PC-3 (cell line): ENCODE measurements around the gene CDH22. TPM values are rescaled to one million over a fixed set of nuclear protein-coding genes. Genes with fewer than 3 reads are reported as not detected.
A peak's percentile ranks its signal among the peaks of the same experiment; 100 is the strongest.

ENCODE experiments used
- ATAC-seq: fragments of 200-7000 bp; cut with Tn5 transposase; 2 replicates; pipeline ENCODE4 v1.9.1; 2020; ENCODE audit warnings: mild to moderate bottlenecking, moderate library complexity
- BruUV-seq: library from RNA; stranded (reverse); fragments of 400-500 nt; replicated peaks from 2 replicates; lab custom pipeline; 2021; lab: Mats Ljungman, UMichigan
- CTCF ChIA-PET: fragments of 300-600 bp; sonication (Branson Sonifier 250); formaldehyde crosslinking; loops from one replicate; lab custom pipeline; 2022; ENCODE audit warnings: antibody characterized with exemption; lab: Charles Lee
- POLR2A ChIA-PET: fragments of 300-600 bp; sonication (Branson Sonifier 250); formaldehyde crosslinking; loops from one replicate; lab custom pipeline; 2022; ENCODE audit warnings: antibody characterized with exemption; ENCODE audit not compliant: unreplicated experiment; lab: Charles Lee
- DNase-seq: peaks from one replicate; pipeline ENCODE4 v3.0.0-alpha.2; 2015
- H2AFZ ChIP-seq: fragments of 300-600 bp; sonication (generic); 2 replicates; pipeline ENCODE4 v1.6.0; 2016; ENCODE audit warnings: antibody characterized with exemption, low read length
- H3F3A ChIP-seq: fragments of 300-600 bp; sonication (generic); one replicate; pipeline ENCODE4 v1.6.0; 2017; ENCODE audit warnings: antibody characterized with exemption, low read length, control low read depth, mild to moderate bottlenecking; ENCODE audit not compliant: unreplicated experiment
- H3K27ac ChIP-seq: fragments of 300-600 bp; sonication (generic); 2 replicates; pipeline ENCODE4 v1.5.1; 2016; ENCODE audit warnings: mild to moderate bottlenecking, low read length
- H3K27me3 ChIP-seq: fragments of 300-600 bp; sonication (generic); 2 replicates; pipeline ENCODE4 v1.6.1; 2016; ENCODE audit warnings: low read length, mixed read lengths
- H3K36me3 ChIP-seq: fragments of 300-600 bp; sonication (generic); 2 replicates; pipeline ENCODE4 v1.6.1; 2016; ENCODE audit warnings: low read depth, mixed run types, low read length, mixed read lengths
- H3K4me1 ChIP-seq: fragments of 300-600 bp; sonication (generic); 2 replicates; pipeline ENCODE4 v1.5.1; 2016; ENCODE audit warnings: low read length; ENCODE audit not compliant: insufficient read depth
- H3K4me2 ChIP-seq: fragments of 300-600 bp; sonication (generic); 2 replicates; pipeline ENCODE4 v1.6.0; 2016; ENCODE audit warnings: low read length
- H3K4me3 ChIP-seq: fragments of 300-600 bp; sonication (generic); 2 replicates; pipeline ENCODE4 v1.5.1; 2016; ENCODE audit warnings: mild to moderate bottlenecking, low read length, mixed read lengths
- H3K79me2 ChIP-seq: fragments of 300-600 bp; sonication (generic); 2 replicates; pipeline ENCODE4 v1.6.1; 2017; ENCODE audit warnings: low read length, mixed read lengths
- H3K9ac ChIP-seq: fragments of 300-600 bp; sonication (generic); 2 replicates; pipeline ENCODE4 v1.6.0; 2016; ENCODE audit warnings: mild to moderate bottlenecking, low read length
- H3K9me2 ChIP-seq: fragments of 300-600 bp; sonication (generic); replicated peaks from 2 replicates; pipeline ENCODE4 v1.6.1; 2016; ENCODE audit warnings: mixed run types, low read length, mixed read lengths
- H3K9me3 ChIP-seq: fragments of 300-600 bp; sonication (generic); 2 replicates; pipeline ENCODE4 v1.6.1; 2016; ENCODE audit warnings: low read length, mixed read lengths
- H4K20me1 ChIP-seq: fragments of 300-600 bp; sonication (generic); 2 replicates; pipeline ENCODE4 v1.6.1; 2016; ENCODE audit warnings: low read length, mixed read lengths
- CTCF ChIP-seq: fragments of 300-600 bp; sonication (generic); conservative IDR thresholded peaks from 2 replicates; pipeline ENCODE4 v1.5.1; 2017; ENCODE audit warnings: antibody characterized with exemption, low read depth, mild to moderate bottlenecking, low read length
- EZH2 ChIP-seq: fragments of 300-600 bp; sonication (generic); IDR thresholded peaks from one replicate; pipeline ENCODE4 v1.6.1; 2017; ENCODE audit warnings: antibody characterized with exemption, mild to moderate bottlenecking, low read length; ENCODE audit not compliant: unreplicated experiment
- EZH2phosphoT487 ChIP-seq: fragments of 300-600 bp; sonication (generic); IDR thresholded peaks from 2 replicates; pipeline ENCODE4 v1.6.1; 2018; ENCODE audit warnings: mild to moderate bottlenecking, antibody characterized with exemption, low read length, borderline replicate concordance
- intact Hi-C: fragments of 100-400 bp; cut with micrococcal nuclease; formaldehyde crosslinking; loops from 2 replicates; pipeline ENCODE4 v1.9.0; 2023
- total RNA-seq: library from RNA; depleted of rRNA; stranded (reverse); fragments of >200 nt; gene quantifications from 2 replicates; pipeline ENCODE4 v1.2.3, GENCODE V29; 2014

The CDH22 gene
- total RNA-seq, 1 experiment from 2014 or later = not detected

GRCh38 chr20:46296526-46297250, 11.6 kb downstream of the CDH22 start:
- POLR2A ChIA-PET = interaction anchor here (0.6 kb wide), 1 partner anchor 222 kb away, joined by 4 read pairs; no protein-coding TSS in a partner anchor
- Histone ChIP-seq H3K9ac (no peak overlapping the region), H2AFZ (no peak overlapping the region), H3K9me2 (no peaks in the 10 kb centered on the region), H3K27me3 (peaks cover 77% of the 10 kb centered on the region), H3K27ac (no peak overlapping the region), H3K4me2 (no peak overlapping the region), H4K20me1 (no peaks in the 10 kb centered on the region), H3K36me3 (no peaks in the 10 kb centered on the region), H3F3A (no peaks in the 10 kb centered on the region), H3K4me1 (no peaks in the 10 kb centered on the region), H3K79me2 (no peaks in the 10 kb centered on the region), H3K9me3 (no peaks in the 10 kb centered on the region), H3K4me3 (no peak overlapping the region)
- CTCF ChIA-PET = no interaction called here
- no peak for DNase-seq
- intact Hi-C loops = no loop called here
- ATAC-seq = no peak
- no peak for TF ChIP-seq EZH2phosphoT487
- no peak for TF ChIP-seq EZH2
- no peak for TF ChIP-seq CTCF
- no TSS peak for BruUV-seq

- H3K9me2 ChIP-seq = no peaks in the 10 kb centered on the region
- ChIA-PET CTCF (no interaction called here), POLR2A (no interaction called here)
- H3K36me3 ChIP-seq = no peaks in the 10 kb centered on the region
- ATAC-seq (peak; percentile 53), DNase-seq (peak; percentile 68)
- TF ChIP-seq EZH2 = no peak
- H3K27ac ChIP-seq = no peak overlapping the region
- intact Hi-C loops = no loop called here
- no peak overlapping the region for H3K4me3 ChIP-seq
- H3K4me1 ChIP-seq = no peaks in the 10 kb centered on the region
- H3K79me2 ChIP-seq = no peaks in the 10 kb centered on the region
- no peaks in the 10 kb centered on the region for H3F3A ChIP-seq
- H3K9me3 ChIP-seq = no peaks in the 10 kb centered on the region
- H2AFZ ChIP-seq = no peak overlapping the region
- H3K9ac ChIP-seq = no peak overlapping the region
- no peaks in the 10 kb centered on the region for H4K20me1 ChIP-seq
- no peak overlapping the region for H3K4me2 ChIP-seq
- no TSS peak for BruUV-seq
- H3K27me3 ChIP-seq = peaks cover 70% of the 10 kb centered on the region
Measured at GRCh38 chr20:46293084-46293483, 15.2 kb downstream of the CDH22 start.

GRCh38 chr20:46291401-46291800, 16.9 kb downstream of the CDH22 start:
- Histone ChIP-seq H3K9me3 (no peaks in the 10 kb centered on the region), H3K79me2 (no peaks in the 10 kb centered on the region), H2AFZ (no peak overlapping the region), H3K9ac (no peak overlapping the region), H4K20me1 (no peaks in the 10 kb centered on the region), H3F3A (no peaks in the 10 kb centered on the region), H3K36me3 (no peaks in the 10 kb centered on the region), H3K4me3 (no peak overlapping the region), H3K27me3 (peaks cover 71% of the 10 kb centered on the region), H3K4me1 (no peaks in the 10 kb centered on the region), H3K9me2 (no peaks in the 10 kb centered on the region), H3K27ac (no peak overlapping the region), H3K4me2 (no peak overlapping the region)
- DNase-seq (no peak), ATAC-seq (no peak)
- intact Hi-C loops = no loop called here
- ChIA-PET POLR2A (no interaction called here), CTCF (no interaction called here)
- TF ChIP-seq CTCF = no peak
- no peak for TF ChIP-seq EZH2phosphoT487
- no peak for TF ChIP-seq EZH2
- BruUV-seq = no TSS peak
